ENCODE measurements around the gene MBL2. TPM values are rescaled to one million over a fixed set of nuclear protein-coding genes. Genes with fewer than 3 reads are reported as not detected.

Gene MBL2
- total RNA-seq, 1 donor from 2014 or later, result not detected

DNA sequence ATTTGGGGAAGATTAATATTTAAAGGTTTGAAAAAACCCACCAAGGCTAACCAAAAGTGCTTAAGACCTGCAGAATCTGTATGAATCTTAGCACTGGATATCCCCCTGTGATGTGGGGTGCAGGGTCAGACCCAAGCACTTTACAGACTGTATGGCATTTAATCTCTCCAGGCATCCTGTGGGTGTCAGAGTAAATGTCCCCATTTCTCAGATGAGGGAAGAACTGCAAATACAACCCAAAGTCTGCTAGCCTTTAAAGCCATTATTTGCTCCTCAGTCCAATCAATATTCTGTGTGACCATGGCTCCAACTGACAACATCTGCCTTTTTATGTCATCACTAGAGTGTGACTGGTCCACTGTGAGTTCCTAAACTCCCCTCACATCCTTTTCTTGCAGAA is 10.0 kb upstream of the MBL2 start:
- DNase-seq (ENCODE audit: low read depth), result no peak
- Histone ChIP-seq H3K4me3 (ENCODE audit: low read depth, low read length) (no peak overlapping the region), H3K27me3 (ENCODE audit: control insufficient read depth, insufficient read depth, low read length) (peaks cover 8% of the 10 kb centered on the region), H3K36me3 (ENCODE audit: control insufficient read depth, insufficient read depth, low read length) (no peaks in the 10 kb centered on the region)
- TF ChIP-seq, protein P1, sequence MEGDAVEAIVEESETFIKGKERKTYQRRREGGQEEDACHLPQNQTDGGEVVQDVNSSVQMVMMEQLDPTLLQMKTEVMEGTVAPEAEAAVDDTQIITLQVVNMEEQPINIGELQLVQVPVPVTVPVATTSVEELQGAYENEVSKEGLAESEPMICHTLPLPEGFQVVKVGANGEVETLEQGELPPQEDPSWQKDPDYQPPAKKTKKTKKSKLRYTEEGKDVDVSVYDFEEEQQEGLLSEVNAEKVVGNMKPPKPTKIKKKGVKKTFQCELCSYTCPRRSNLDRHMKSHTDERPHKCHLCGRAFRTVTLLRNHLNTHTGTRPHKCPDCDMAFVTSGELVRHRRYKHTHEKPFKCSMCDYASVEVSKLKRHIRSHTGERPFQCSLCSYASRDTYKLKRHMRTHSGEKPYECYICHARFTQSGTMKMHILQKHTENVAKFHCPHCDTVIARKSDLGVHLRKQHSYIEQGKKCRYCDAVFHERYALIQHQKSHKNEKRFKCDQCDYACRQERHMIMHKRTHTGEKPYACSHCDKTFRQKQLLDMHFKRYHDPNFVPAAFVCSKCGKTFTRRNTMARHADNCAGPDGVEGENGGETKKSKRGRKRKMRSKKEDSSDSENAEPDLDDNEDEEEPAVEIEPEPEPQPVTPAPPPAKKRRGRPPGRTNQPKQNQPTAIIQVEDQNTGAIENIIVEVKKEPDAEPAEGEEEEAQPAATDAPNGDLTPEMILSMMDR (IDR thresholded peaks at IDR 0.05; ENCODE audit: insufficient read depth, low read length, poor library complexity, severe bottlenecking), result no peak

DNA sequence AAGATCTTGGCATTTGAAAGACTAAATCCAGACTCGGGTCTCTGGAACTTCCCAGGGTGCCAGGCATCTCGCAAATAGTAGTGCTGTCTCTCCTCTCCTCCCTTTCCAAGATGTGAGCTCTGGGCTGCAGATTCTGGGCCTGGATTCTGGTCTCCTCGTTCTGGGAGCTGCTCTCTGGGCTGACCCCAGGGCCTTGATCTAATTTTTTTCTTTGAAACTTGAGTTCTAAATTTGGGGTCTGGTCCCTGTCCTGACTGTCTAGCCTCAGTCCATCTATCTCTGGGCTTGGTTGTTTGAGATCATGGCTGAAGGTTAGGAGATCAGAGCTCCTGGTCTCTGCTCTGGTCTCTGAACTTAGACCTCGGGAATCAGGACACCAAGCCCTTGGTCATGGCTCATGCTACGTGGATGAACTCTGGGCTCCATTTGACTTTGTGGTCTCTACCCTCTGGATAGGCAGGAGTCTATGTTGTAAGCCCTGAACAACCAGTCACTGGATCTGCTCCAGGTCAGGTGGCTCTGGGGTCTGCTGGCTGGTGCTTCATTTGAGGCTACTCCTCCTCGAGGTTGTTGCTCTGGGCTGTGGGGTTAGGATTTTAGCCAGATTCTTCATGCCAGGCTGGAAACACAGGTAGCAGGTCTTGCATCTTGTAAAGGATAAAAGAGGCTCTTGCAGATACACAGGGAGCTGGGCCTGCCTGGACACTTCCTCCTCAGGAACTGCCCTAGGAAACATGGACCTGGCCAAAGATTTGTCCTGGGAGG is 8.0 kb upstream of the MBL2 start:
- no peaks in the 10 kb centered on the region for H3K36me3 ChIP-seq (ENCODE audit: control insufficient read depth, insufficient read depth, low read length)
- H3K27me3 ChIP-seq (ENCODE audit: control insufficient read depth, insufficient read depth, low read length), result peaks cover 10% of the 10 kb centered on the region
- DNase-seq (ENCODE audit: low read depth), result no peak
- H3K4me3 ChIP-seq (ENCODE audit: low read depth, low read length), result no peak overlapping the region
- TF ChIP-seq, protein P1 (IDR thresholded peaks at IDR 0.05; ENCODE audit: insufficient read depth, low read length, poor library complexity, severe bottlenecking), result no peak

DNA sequence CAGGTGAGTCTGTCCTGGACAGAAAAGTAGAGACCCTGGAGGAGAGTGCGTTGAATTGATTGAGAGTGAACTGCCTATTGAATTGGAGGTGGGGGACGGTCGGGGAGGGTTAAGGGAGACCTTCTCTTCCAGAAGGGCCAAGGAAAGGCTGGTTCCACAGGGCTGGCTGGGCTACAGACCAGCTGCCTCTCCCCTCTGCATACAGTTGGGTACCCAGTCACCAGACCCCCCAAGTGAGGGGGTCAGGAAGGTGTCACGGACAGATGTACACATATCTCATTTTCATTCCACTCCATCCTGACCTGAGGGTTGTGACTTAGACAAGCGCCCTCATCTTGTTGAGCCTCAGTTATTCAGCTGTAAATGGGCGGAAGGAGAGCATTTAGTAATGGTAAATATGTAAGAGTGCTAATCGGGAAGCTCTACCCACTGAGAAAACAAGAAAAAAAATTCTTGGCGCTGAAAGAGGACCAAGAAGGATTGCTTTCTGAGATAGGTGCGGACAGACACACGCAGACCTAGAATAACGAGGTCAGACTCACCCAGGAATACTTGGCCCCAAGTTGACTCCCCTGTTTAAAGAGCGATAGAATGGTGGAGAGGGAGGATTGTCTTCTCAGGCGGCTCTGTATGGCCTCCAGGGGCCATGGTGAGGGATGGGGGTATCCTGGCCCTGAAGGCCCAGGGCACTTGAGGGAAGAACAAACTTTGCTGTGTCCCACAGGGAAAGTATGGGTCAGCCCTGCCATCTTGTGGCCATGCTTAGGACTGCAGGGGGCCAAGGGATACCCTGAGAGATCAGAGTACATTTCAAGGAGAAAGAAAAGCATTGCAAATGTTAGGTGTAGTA is 7.2 kb upstream of the MBL2 start:
- no peak overlapping the region for H3K4me3 ChIP-seq (ENCODE audit: low read depth, low read length)
- TF ChIP-seq, protein P1 (IDR thresholded peaks at IDR 0.05; ENCODE audit: insufficient read depth, low read length, poor library complexity, severe bottlenecking), result peak; percentile 94
- no peak for DNase-seq (ENCODE audit: low read depth)

DNA sequence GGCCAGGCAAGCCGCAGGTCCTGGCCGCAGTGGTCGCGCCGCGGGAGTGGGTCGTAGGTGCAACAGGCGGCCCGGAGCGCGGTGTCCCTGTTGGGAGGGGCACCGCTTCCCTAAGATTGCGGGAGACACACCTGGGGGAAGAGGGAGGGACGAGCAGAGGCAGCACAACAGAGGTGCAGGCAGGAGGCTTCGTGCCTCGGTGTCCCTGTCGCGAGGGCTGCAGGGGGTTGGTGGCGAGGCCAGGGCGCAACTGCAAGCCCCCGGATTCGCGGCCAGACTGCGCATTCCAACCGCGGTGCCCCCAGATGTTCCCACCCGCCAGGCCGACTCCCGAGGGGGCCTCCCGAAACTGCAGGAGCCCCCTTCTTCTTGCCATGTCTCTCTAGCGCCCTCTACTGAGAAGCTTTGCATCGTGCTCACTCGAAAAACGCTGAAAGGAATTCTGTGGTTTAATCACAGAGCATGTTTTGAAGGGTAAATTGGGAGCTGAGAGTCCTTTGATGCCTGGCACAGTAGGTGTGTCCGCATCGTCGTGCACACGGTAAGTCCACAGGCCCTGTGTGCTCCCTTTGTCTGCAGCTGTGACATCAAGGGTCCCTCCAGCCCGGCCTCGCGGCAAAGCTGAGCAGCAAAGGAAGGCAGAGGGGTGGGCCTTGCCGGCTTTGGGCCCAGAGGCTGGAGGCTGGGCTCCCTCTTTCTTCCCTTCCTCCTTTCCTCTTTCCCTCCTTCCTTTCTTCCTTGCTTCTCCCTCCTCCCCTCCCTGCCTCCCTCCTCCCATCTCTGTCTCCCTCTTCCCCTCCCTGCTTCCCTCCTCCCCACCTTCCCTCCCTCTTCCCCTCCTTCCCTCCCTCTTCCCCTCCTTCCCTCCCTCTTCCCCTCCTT is 6.2 kb upstream of the MBL2 start:
- TF ChIP-seq, protein P1 (IDR thresholded peaks at IDR 0.05; ENCODE audit: insufficient read depth, low read length, poor library complexity, severe bottlenecking), result peak; percentile 89
- peaks cover 10% of the 10 kb centered on the region for H3K27me3 ChIP-seq (ENCODE audit: control insufficient read depth, insufficient read depth, low read length)
- no peak for DNase-seq (ENCODE audit: low read depth)
- H3K36me3 ChIP-seq (ENCODE audit: control insufficient read depth, insufficient read depth, low read length), result no peaks in the 10 kb centered on the region
- peak overlapping the region; percentile 6 for H3K4me3 ChIP-seq (ENCODE audit: low read depth, low read length)

More for the DNA sequence above, 7.2 kb upstream of the MBL2 start:
- H3K27me3 ChIP-seq (ENCODE audit: control insufficient read depth, insufficient read depth, low read length), result peaks cover 10% of the 10 kb centered on the region
- no peaks in the 10 kb centered on the region for H3K36me3 ChIP-seq (ENCODE audit: control insufficient read depth, insufficient read depth, low read length)

DNA sequence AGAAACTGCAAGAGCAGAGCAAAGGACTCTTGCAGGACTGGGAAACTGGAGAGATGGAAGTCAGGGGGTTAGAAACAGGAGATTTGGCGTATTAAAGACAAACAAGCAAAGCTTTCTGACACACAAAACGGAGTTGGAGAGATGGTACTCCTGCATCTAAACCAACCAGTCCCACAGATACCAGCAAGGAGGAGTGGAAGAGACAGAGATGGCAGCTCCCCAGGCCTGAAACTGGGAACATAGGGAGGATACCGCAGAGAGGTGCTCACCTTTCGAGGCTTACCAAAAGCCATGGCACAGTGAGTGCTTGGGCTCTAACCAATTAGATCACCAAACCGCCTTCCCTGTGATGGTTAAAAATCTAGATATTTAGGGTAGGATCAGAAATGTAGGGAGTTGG is 4.8 kb upstream of the MBL2 start:
- Histone ChIP-seq H3K36me3 (ENCODE audit: control insufficient read depth, insufficient read depth, low read length) (no peaks in the 10 kb centered on the region), H3K4me3 (ENCODE audit: low read depth, low read length) (no peak overlapping the region), H3K27me3 (ENCODE audit: control insufficient read depth, insufficient read depth, low read length) (peaks cover 10% of the 10 kb centered on the region)
- DNase-seq (ENCODE audit: low read depth), result no peak
- TF ChIP-seq, protein P1 (IDR thresholded peaks at IDR 0.05; ENCODE audit: insufficient read depth, low read length, poor library complexity, severe bottlenecking), result no peak
